HepG2 (cell line): ENCODE results near the gene RBBP8NL. TPM values are rescaled to one million over a fixed set of nuclear protein-coding genes. Genes with fewer than 3 reads are reported as not detected.
A peak's percentile ranks its signal among the peaks of the same experiment; 100 is the strongest.

Experiments
- DNMT3B ChIP-seq: conservative IDR thresholded peaks from 2 replicates; pipeline ENCODE4 v1.6.1; 2016; ENCODE audit warnings: missing biosample characterization, control low read depth
- DPF2 ChIP-seq: sonication (generic); formaldehyde crosslinking; IDR thresholded peaks from 2 replicates; pipeline ENCODE4 v1.4.0; 2020; ENCODE audit warnings: mild to moderate bottlenecking, low read depth, missing genetic modification reagents, borderline replicate concordance
- FOXC1 ChIP-seq: sonication (generic); formaldehyde crosslinking; IDR thresholded peaks from 2 replicates; pipeline ENCODE4 v1.8.0; 2022; ENCODE audit warnings: mild to moderate bottlenecking, missing genetic modification reagents, borderline replicate concordance
- MXD4 ChIP-seq: IDR thresholded peaks from 2 replicates; pipeline ENCODE4 v1.6.1; 2016; ENCODE audit warnings: mild to moderate bottlenecking, missing biosample characterization, missing genetic modification reagents
- RBM39 ChIP-seq: fragments of 200-400 bp; formaldehyde crosslinking; IDR thresholded peaks from one replicate; pipeline ENCODE4 v1.6.1; 2018; ENCODE audit warnings: antibody characterized with exemption, mild to moderate bottlenecking, low read depth, low read length; ENCODE audit not compliant: poor library complexity, severe bottlenecking
- THRA ChIP-seq: sonication (generic); formaldehyde crosslinking; IDR thresholded peaks from 2 replicates; pipeline ENCODE4 v1.4.0; 2020; ENCODE audit warnings: missing genetic modification reagents, borderline replicate concordance
- ZBTB40 ChIP-seq, 2 experiments: fragments of 450-650 bp in 1 of 2; sonication (generic) in 1 of 2; formaldehyde crosslinking in 1 of 2; IDR thresholded peaks; 2 replicates each; pipeline versions ENCODE4 v1.6.1 to v1.8.0; 2016 to 2022; ENCODE audit warnings: antibody characterized with exemption in 1 of 2, mild to moderate bottlenecking in 1 of 2, missing genetic modification reagents in 1 of 2
- ZFP37 ChIP-seq: sonication (generic); formaldehyde crosslinking; IDR thresholded peaks from 2 replicates; pipeline ENCODE4 v1.4.0; 2020; ENCODE audit warnings: missing genetic modification reagents, borderline replicate concordance
- ZNF138 ChIP-seq: sonication (generic); formaldehyde crosslinking; IDR thresholded peaks from 2 replicates; pipeline ENCODE4 v1.5.0; 2020; ENCODE audit warnings: mild to moderate bottlenecking, low read depth, missing genetic modification reagents
- ZNF354B ChIP-seq: sonication (generic); formaldehyde crosslinking; IDR thresholded peaks from 2 replicates; pipeline ENCODE4 v1.8.0; 2022; ENCODE audit warnings: mild to moderate bottlenecking, missing genetic modification reagents
- ZNF513 ChIP-seq: sonication (generic); formaldehyde crosslinking; conservative IDR thresholded peaks from 2 replicates; pipeline ENCODE4 v1.5.0; 2020; ENCODE audit warnings: missing genetic modification reagents
- polyA plus RNA-seq, 8 experiments: library from polyadenylated mRNA; depleted of rRNA in 3 of 8; stranded (reverse) in 7 of 8; unstranded in 1 of 8; fragments of >200 nt; fragmentation: Illumina TruSeq in 4 of 8; extraction: Trizol in 4 of 8; gene quantifications; 2 replicates each; pipeline versions ENCODE4 v1.2.1 to v1.2.3, GENCODE V29; 2011 to 2016; ENCODE audit warnings: low read depth in 4 of 8, missing spikeins in 1 of 8, mixed read lengths in 1 of 8; ENCODE audit not compliant: insufficient read depth in 1 of 8
- total RNA-seq, 5 experiments: library from RNA; depleted of rRNA; stranded (reverse); fragments of >200 nt; fragmentation: Illumina TruSeq; extraction: Trizol; gene quantifications; 2 replicates each; pipeline ENCODE4 v1.2.3, GENCODE V29; 2016; ENCODE audit warnings: low read depth in 1 of 5

Gene RBBP8NL
- total and polyA plus RNA-seq, 2 of the 13 experiments (the other 11 are each of a cell fraction or from before 2014, with no cell fraction given) = 0.69 to 0.86 TPM

GRCh38 chr20:62411479-62412193 is 15.7 kb downstream of the RBBP8NL start (continued):
- TF ChIP-seq RBM39 (peak; percentile 49), THRA (CRISPR knock-in tag) (peak; percentile 77), MXD4 (CRISPR knock-in tag) (peak; percentile 64), ZNF354B (CRISPR knock-in tag) (peak; percentile 73; the same call in 1 of the 2 replicates), ZFP37 (CRISPR knock-in tag) (0 out of 2 replicates have a peak, but pooled peaks have one; percentile 71), DPF2 (peak; percentile 79), ZNF513 (CRISPR knock-in tag) (no peak), ZNF138 (0 out of 2 replicates have a peak, but pooled peaks have one; percentile 55), ZBTB40 (IDR thresholded peaks at IDR 0.05) (no peak), ZBTB40 (CRISPR knock-in tag; IDR thresholded peaks at IDR 0.05) (no peak; the same call in 1 of the 2 replicates), FOXC1 (CRISPR knock-in tag) (no peak; the same call in 1 of the 2 replicates), DNMT3B (CRISPR knock-in tag) (no peak)
